ENCODE data around the gene TOP2B. TPM values are rescaled to one million over a fixed set of nuclear protein-coding genes. Genes with fewer than 3 reads are reported as not detected.

The TOP2B gene
- total and polyA plus RNA-seq, 2 experiments from 2014 or later: 92.0 to 179 TPM

DNA sequence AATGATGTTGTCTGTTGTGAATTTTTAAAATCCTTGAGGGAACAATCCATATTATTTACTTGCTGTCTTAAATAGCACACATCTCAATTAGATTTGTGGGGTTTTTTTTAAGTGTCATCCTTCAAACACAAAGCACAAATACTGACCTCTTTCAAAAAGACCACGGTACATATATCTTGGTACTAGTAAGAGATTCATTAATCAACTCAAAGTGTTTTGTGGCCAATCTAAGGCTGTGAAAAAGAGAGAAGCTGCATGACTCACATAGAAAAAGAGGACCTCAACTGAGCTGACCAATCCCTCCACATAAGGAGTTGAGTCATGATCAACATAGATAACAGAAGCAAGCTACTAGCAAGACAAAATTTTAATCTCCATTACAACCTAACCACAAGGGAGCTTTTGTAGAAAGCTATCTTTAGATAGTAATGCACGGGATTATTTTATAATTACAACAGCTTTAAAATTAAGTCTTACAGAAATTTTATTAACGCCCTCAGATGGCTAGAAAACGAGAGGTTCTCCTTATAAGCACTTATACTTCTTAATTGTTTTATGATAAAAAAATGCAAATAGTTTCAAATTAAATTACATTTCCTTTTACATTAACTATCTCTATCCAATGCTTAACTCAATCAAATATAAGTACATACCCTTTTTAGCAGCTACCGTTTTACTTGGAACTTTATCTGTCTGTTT lies 60.5 kb downstream of the TOP2B start:
- Histone ChIP-seq H4K20me1 (replicated peaks; ENCODE audit: insufficient read depth) (no peaks in the 10 kb centered on the region), H3K36me3 (ENCODE audit: insufficient read depth) (peaks cover 45% of the 10 kb centered on the region; the same call in 1 of the 2 replicates), H3K9me2 (ENCODE audit: insufficient read depth) (no peaks in the 10 kb centered on the region), H3K4me3 (no peak overlapping the region), H3K27ac (ENCODE audit: low read depth) (no peak overlapping the region), H3K4me1 (ENCODE audit: insufficient read depth) (no peaks in the 10 kb centered on the region), H2AFZ (no peak overlapping the region), H3K79me2 (replicated peaks; ENCODE audit: insufficient read depth) (0 out of 2 replicates have a peak, but pooled peaks cover 3% of the 10 kb centered on the region), H3F3A (replicated peaks; ENCODE audit: low read depth) (no peaks in the 10 kb centered on the region), H3K27me3 (ENCODE audit: insufficient read depth) (no peaks in the 10 kb centered on the region), H3K4me2 (no peak overlapping the region)
- H3K27ac Mint-ChIP-seq: no peak overlapping the region
- TF ChIP-seq CTCF (conservative IDR thresholded peaks at IDR 0.05; ENCODE audit: low read depth in 2 of 2) (no peak), STAT1 (IDR thresholded peaks at IDR 0.05; ENCODE audit: unreplicated experiment) (no peak), NANOG (IDR thresholded peaks at IDR 0.05; ENCODE audit: borderline replicate concordance) (no peak), ZNF331 (CRISPR knock-in tag; IDR thresholded peaks at IDR 0.05; ENCODE audit: low read depth) (no peak), POLR2AphosphoS5 (IDR thresholded peaks at IDR 0.05; ENCODE audit: low read depth) (no peak), ZNF114 (CRISPR knock-in tag; IDR thresholded peaks at IDR 0.05) (no peak), CREB1 (CRISPR knock-in tag; IDR thresholded peaks at IDR 0.05; ENCODE audit: low read depth) (no peak), ZNF462 (CRISPR knock-in tag; IDR thresholded peaks at IDR 0.05) (no peak)
- no peaks in the 10 kb centered on the region for H3K4me1 Mint-ChIP-seq
- ATAC-seq: no peak
- H3K27me3 Mint-ChIP-seq (ENCODE audit: insufficient read depth, low read depth, poor library complexity): no peaks in the 10 kb centered on the region
- H3K36me3 Mint-ChIP-seq (ENCODE audit: low read depth): peaks cover 57% of the 10 kb centered on the region; the same call in 2 of the 3 replicates
- no peaks in the 10 kb centered on the region for H3K9me3 Mint-ChIP-seq
- DNase-seq (ENCODE audit: low spot score): no peak
- H3K4me3 Mint-ChIP-seq: no peak overlapping the region

Data from GM23338 (cell line).